ENCODE measurements around the gene NFIA.
"Not testable (repeated sequence)": the region's sequence is repeated elsewhere in the genome, so short reads cannot be mapped to it uniquely, and the experiment has no call there.

Gene NFIA

GRCh38 chr1:61109158-61109557 lies 26.8 kb downstream of the NFIA start:
- no peak for DNase-seq

- DNase-seq = no peak
These were observed 27.5 kb downstream of the NFIA start for GRCh38 chr1:61109910-61110309.

GRCh38 chr1:61110554-61110953 lies 28.2 kb downstream of the NFIA start:
- no peak for DNase-seq

- no peak for DNase-seq
These were observed 29.0 kb downstream of the NFIA start for GRCh38 chr1:61111084-61112004.

- no peak for DNase-seq
These were observed 32.0 kb downstream of the NFIA start for GRCh38 chr1:61114178-61114870.

DNA sequence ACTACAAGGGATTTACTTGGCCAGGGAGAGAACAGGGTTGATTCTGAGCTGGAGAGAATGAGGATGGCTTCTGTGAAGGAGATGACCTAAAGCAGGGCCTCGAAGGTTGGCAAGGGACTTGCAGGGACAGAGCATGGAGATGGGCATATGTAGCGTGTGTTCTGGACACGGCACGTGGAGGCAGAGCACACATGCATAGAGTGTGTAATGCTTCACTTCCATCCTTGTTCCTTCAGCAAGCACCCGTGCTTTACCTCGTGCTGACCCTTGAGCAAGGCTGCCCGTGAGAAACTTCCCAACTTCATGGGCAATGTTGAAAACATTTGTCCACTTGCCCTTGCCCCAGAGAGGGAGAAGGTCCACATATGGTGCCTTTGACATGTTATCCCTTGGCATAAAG lies 33.1 kb downstream of the NFIA start:
- DNase-seq = no peak

DNA sequence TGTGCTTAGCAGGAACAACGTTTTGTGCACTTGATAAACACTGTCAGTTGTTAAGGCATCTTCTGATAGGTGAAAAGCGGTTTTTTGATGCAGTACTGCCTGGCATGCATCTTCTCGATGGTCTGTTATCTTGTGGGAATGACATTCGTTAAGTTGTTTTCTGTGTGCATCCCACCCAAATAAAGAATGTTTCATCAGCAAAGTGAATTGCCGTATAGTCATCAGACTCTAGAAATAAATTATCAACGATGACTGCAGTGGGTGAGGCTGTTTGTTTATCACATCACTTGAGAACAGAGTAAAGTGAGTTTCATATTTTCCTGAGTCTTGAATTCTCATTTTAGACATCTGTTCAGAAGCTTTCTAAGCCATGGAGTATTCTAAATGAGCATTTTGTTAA lies 34.1 kb downstream of the NFIA start:
- no peak for DNase-seq

GRCh38 chr1:61117283-61117682 lies 34.9 kb downstream of the NFIA start:
- no peak for DNase-seq

GRCh38 chr1:61119085-61119484 lies 36.7 kb downstream of the NFIA start:
- no peak for DNase-seq

DNA sequence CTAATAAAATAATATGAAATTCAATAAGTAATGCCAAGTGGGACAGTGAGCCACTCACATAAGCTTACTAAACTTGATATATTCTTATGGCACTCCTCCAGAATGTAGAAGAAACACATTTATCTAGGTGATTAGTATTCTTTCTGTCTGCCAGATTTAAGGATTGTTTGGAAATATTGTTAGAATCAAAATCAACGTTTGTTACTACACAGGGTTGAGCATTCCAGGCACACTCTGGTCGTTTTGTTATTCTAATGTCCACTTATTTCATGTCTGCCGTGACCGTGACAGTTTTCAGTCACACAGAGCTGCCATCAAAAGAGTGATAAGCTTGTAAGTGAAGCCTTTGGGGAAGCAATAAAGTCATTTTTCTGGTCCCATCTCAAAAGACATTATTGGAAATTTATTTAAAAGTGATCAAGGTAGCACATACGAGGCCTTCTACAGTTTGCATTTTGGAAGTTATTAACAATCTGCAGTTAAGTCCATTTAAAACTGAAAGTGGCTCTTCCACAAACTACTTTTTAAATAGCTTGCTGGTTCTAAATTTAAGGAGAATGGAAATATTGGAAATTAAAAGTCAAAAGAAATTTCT lies 38.0 kb downstream of the NFIA start:
- DNase-seq = no peak

DNA sequence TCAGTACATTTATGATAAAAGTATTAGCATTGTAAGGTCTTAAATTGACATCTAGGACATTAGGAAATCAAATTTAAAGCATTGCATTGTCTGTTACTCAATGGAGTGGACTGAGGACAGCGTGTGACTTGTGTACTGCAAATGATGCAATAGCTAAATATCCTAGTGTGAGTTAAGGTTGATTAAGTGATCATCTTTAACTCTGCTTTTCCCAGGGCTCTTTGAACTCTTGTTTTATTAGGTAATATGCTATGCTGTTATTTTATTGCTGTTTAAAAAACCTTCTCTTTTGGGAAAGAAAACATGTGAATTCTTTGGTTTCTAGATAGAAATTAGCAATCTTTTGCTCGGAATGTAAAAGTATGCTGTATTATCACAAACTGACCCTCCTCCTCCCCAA lies 38.6 kb downstream of the NFIA start:
- DNase-seq = no peak

DNA sequence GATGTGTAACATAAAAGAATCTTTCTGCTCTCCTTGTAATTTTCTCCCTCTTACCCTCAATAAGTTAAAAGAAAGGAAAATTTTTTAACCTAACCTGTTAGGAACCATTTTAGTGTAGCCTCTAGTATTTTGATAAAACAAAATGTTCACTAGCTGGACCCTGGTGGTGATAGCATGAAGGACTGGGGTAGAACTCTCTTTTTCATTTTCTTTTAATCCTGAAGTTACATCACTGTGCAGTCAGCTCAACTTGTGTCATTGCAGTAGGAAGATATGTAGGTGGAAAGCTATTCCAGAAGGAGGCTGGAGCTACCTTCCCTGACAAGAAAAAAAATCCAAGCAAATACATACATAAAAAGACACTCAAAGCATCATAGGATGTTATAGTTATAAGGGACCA lies 39.3 kb downstream of the NFIA start:
- DNase-seq = no peak

DNA sequence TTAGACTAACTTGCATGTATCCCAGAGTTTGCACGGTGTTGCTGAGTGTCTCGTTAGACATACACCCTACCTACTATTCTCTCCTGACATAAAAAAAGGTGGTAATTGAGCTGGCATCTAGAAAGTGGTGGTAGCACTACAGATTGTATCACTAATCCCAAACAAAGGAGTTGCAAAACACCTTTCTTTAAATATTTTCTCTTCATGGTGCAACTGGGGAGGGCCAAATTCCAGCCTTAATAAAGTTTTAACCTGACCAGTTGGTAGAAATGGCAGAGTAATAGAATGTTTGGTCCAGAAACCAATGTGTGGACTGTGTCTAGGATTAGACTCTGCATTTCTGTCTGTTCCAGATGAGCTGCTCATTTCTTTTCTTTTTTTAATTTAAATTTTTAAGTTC lies 40.0 kb downstream of the NFIA start:
- DNase-seq = no peak

DNA sequence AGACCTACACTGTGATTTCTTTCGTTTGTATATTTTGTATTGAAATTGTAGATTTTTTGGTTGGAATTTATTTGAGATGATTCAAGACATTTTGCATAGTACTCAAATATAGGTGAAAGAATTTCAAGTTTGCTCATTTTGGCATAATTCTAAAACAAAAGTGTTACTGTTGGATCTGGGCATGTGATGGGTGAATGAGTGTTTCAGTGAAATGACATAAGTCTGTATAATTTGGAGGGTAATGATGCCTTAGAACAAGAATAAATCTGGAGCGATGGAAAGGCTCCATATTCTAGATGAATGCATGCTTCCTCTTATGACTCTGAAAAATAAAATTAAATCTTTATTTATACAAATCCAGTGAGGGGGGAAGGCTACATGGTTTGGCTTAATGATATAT lies 41.0 kb downstream of the NFIA start:
- DNase-seq = no peak

DNA sequence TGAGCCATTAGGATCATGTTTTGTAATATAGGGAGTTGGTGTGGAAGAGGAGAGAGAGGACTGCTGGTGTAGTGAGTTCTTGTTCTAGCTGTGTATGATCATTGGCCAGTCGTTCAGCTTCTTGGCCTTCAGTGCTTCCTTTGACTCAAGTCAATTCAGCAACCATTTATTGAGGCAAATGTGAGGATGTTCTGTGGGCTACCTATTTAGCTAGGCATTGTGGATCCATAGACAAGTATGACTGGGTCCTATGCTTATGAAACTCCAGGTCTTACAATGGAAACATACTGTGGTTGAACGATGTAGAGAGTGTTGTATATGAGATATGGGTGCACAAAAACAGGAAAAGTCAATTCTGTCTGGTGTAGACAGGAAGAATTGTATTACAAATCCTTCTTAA lies 41.7 kb downstream of the NFIA start:
- no peak for DNase-seq

DNA sequence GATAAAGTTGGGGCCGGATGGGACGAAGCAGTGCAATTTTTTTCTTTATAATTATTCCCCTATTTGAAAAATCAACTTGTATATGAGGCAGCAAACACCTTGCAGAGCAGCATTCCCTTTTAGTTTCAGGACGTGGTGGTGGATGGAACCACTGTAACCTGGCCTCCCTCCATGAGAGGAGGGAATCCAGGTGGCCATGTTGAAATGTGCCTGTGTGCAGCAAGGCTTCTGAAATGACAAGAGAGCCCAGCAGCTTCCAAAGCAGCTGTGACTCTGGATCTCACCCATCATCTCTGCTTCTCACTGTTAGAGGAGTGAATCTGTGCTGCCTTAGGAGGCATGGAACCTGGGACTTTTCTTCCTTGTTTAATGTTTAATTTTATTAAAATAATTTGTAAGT lies 42.3 kb downstream of the NFIA start:
- no peak for DNase-seq

DNA sequence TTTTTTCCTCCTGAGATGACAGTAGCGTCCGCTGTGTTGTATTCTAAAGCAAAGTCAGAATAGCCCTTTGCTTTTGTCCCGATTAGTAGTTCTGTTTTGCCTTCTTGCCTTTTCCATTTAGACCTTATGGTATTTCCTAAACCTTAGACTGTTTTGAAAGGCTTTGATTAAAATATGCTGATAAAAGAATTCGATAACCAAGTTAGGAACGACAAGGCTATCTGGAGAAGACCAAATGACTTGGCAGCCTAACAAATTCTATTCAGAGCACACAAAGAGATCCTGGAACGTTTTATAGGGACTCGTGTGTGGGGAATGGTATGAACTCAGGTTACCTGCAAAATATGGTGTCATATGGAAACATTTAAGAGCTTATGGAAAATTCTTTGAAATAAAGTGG lies 42.9 kb downstream of the NFIA start:
- DNase-seq = no peak

GRCh38 chr1:61125895-61126294 lies 43.5 kb downstream of the NFIA start:
- no peak for DNase-seq

GRCh38 chr1:61126843-61127242 lies 44.5 kb downstream of the NFIA start:
- DNase-seq = not testable (repeated sequence)

GRCh38 chr1:61130338-61131000 lies 48.1 kb downstream of the NFIA start:
- DNase-seq = no peak

DNA sequence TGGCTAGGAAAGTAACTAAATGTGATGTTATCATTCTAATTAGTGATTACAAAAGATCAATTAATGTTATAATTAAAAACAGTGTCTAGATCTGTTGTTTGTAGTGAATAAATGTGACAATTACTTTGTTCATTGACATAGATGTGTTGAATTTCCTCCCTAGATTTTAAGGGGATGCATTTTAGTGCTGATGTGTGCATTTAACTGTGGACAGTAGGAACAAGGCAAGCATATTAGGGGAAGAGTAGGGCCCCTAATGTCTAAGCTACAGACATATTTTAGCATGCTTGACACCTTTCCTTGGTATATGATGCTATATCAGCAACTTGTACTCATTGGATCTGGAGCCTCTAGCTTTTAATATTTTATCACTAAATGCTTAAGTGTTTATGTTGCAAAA lies 48.9 kb downstream of the NFIA start:
- no peak for DNase-seq

GRCh38 chr1:61131716-61132115 lies 49.4 kb downstream of the NFIA start:
- no peak for DNase-seq

DNA sequence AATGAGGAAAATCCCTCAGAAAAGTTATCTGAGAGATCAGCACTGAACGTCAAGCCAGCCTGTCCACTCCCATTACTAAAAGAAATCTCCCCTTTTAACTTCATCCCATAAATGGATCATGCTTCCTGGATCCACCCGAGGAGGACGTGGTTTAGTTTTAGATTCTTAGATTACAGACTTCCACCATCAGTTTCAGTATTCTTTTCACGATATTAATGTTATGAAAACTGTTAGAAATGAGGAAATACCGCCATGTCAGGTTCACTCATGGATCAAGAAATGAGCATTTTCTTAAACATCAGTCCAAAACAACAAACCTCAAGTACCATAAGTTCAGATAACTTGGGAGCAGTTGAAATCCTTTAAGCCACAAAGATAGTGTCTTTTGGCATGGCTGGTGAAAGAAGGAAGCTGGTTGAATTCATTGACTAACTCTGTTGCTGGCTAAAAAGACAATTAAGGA lies 49.8 kb downstream of the NFIA start:
- no peak for DNase-seq
